Epithelial cell of proximal tubule (primary cell): Measurements from ENCODE around the gene PLCL2. TPM values are rescaled to one million over a fixed set of nuclear protein-coding genes. Genes with fewer than 3 reads are reported as not detected.
A peak's percentile ranks its signal among the peaks of the same experiment; 100 is the strongest.

ENCODE experiments used
- DNase-seq: peaks from one replicate; pipeline ENCODE4 v3.0.0-alpha.2; 2011; ENCODE audit warnings: low read depth
- H3K4me3 ChIP-seq: 2 replicates; pipeline ENCODE4 v1.5.1; 2011; ENCODE audit warnings: low read depth, mild to moderate bottlenecking, low read length
- CTCF ChIP-seq: conservative IDR thresholded peaks from 2 replicates; pipeline ENCODE4 v1.5.1; 2012; ENCODE audit warnings: low read depth, mild to moderate bottlenecking, low read length
- total RNA-seq: library from RNA; depleted of rRNA; stranded (reverse); fragments of >200 nt; gene quantifications from 2 replicates; pipeline ENCODE4 v1.2.3, GENCODE V29; 2015

The PLCL2 gene
- total RNA-seq, 1 donor from 2014 or later: 3.5 TPM

GRCh38 chr3:17038900-17039553, 154.3 kb downstream of the PLCL2 start:
- TF ChIP-seq CTCF: no peak
- no peak overlapping the region for H3K4me3 ChIP-seq
- DNase-seq: no peak

GRCh38 chr3:17039594-17039993, 154.8 kb downstream of the PLCL2 start:
- peak; percentile 15 for TF ChIP-seq CTCF
- DNase-seq: peak; percentile 71
- no peak overlapping the region for H3K4me3 ChIP-seq

GRCh38 chr3:17040322-17040989, 155.7 kb downstream of the PLCL2 start:
- TF ChIP-seq CTCF: no peak
- DNase-seq: no peak
- H3K4me3 ChIP-seq: no peak overlapping the region

- TF ChIP-seq CTCF: no peak
- H3K4me3 ChIP-seq: no peak overlapping the region
- no peak for DNase-seq
Observed at GRCh38 chr3:17040990-17041377, 156.2 kb downstream of the PLCL2 start.

- no peak for DNase-seq
- no peak for TF ChIP-seq CTCF
- no peak overlapping the region for H3K4me3 ChIP-seq
Observed at GRCh38 chr3:17044855-17045254, 160.1 kb downstream of the PLCL2 start.

GRCh38 chr3:17045705-17046104, 160.9 kb downstream of the PLCL2 start:
- no peak for DNase-seq
- H3K4me3 ChIP-seq: no peak overlapping the region
- no peak for TF ChIP-seq CTCF

- no peak for TF ChIP-seq CTCF
- no peak overlapping the region for H3K4me3 ChIP-seq
- no peak for DNase-seq
Observed at GRCh38 chr3:17046623-17047022, 161.9 kb downstream of the PLCL2 start.
